Measurements from ENCODE around the gene ATAD3A.
"Not testable (repeated sequence)": the region's sequence is repeated elsewhere in the genome, so short reads cannot be mapped to it uniquely, and the experiment has no call there.

ATAD3A gene

DNA sequence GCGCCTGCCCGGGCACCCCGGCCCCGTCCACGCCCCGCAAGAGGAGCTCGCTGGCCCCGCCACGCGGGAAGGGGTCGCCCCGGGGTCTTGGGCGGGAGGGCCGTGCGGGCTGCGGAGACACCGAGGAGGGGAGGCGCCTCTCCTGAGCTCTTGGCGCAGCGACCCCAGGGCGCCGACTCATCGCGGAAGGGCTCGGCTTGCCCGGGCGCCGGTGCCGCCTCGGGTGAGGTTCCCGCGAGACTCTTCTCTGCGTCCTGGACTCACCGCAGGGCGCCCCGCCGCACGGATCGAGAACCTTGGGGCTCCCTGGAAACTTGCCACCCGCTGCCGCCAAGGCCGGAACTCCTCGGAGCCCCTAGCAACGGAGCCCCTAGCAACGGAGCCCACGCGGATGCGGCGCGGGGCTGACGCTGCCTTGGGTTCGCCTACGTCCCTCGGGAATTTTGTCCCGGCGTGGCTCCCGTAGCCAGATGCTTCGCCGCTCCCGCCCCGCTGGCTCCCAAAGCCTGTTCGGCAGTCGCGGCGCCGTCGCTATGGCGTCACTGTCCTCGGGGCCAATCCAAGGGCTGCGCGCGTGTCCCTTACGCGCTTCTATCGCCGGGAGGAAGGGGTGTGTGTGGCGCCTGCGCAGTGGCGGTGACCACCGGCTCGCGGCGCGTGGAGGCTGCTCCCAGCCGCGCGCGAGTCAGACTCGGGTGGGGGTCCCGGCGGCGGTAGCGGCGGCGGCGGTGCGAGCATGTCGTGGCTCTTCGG, at the start of gene ATAD3A:
TSS of gene ATAD3A (plus strand) at position 630 of the 753 bp plus-strand sequence. CDS start at position 737, 107 bp downstream.
- DNase-seq: peak; percentile 64 to 99 (median 96)

DNA sequence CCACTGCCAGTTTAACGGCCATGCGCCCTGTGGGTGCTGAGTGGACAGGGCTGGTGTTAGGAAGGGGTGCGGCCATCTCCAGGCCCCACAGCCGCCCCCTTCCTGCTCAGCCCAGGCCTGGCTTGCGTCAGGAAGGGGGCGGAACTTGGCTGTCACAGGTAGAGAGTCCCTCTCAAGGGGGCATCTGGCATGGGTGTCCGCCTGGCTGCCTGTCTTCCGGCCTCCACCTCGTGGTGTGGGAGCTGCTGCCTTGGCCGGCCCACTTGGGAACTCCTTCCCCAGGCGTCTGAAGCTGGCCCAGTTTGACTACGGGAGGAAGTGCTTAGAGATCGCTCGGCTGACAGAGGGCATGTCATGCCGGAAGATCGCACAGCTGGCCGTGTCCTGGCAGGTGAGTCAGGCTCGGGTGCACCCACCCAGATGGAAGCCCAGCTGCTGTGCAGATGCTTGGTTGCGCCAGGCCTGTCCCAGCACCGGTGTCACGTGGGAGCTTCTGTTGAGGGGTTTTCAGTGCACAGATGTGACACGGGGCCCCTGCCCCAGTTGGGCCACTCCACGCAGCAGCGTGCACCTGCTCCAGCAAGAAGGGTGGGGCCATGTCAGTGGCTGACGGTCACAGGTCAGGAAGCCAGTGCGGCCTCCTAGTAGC, 49.5 kb upstream of the ATAD3A start:
- DNase-seq: no peak

DNA sequence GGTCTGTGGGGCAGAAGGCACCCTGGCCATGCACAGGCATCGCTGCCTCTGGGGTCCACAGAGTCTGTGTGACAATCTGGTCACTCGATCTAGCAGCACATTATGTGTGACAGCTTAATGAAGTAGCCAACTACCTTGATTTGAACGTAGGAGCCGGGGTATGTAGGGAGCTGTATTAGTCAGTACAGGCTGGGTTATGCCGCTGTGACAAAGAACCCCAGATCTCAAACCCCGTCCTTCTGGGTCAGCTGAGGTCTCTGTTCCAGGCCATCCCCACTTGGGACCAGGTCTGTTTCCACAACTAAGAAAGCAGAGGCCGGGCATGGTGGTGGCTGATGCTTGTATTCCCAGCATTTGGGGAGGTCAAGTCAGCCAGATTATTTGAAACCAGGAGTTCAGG, 48.6 kb upstream of the ATAD3A start:
- DNase-seq: no peak

DNA sequence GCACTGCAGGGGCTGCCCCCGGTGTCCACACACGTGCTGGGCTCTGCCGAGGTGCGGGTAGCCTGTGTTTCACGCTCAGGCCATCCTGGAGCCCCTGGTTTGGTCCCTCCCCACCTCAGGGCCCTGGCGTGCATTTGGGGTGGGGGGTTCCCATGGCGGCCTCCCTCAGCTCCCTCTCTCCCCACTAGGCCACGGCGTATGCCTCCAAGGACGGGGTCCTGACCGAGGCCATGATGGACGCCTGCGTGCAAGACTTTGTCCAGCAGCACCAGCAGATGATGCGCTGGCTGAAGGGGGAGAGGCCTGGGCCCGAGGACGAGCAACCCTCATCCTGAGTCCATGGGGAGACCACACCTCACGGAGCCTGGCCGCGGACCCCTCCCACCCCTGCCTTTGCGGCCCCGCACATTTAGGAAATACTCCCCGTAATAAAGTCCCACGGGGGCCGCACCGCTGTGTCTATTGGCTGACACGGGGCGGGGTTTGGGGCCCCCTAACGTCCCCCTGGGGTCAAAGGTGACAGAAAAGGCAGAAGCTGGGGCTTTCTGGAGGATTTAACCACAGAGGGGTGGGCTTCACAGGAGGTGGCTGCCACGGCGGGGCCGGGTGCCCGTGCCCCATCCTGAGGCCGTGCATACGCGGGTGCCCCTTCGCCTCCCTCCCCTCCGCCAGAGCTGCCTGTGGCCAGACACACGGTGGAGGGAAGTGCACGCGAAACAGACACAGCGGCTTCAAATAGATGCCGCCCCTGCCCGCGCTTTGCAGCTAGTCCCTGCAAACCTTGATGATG, 43.6 kb upstream of the ATAD3A start:
- not testable (repeated sequence) for DNase-seq

DNA sequence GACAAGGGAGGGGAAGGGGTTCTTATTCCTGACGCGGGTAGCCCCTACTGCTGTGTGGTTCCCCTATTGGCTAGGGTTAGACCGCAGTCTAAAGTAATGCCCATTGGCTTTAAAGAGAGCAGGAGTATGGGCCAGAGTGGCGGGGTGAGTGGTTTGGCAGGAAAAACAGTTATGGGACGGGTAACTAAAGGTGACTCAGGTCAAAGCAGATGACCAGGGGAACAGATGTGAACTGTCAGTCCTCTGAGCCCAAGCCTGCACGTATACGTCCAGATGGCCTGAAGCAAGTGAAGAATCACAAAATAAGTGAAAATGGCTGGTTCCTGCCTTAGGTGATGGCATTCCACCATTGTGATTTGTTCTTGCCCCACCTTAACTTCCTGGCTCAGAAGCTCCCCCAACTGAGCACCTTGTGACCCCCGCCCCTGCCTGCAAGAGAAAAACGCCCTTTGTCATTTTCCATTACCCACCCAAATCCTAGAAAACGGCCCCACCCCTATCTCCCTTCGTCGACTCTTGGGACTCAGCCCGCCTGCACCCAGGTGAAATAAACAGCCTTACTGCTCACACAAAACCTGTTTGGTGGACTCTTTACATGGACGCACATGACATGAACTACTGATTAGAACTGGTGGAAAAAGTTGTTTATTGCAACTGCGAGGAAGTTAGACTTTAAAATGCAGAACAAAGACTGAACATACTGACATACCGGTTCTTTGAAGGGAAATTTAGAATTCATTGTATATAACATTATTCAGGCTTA, 41.2 kb upstream of the ATAD3A start:
- DNase-seq: peak in 1 of 51 donors; percentile 3

DNA sequence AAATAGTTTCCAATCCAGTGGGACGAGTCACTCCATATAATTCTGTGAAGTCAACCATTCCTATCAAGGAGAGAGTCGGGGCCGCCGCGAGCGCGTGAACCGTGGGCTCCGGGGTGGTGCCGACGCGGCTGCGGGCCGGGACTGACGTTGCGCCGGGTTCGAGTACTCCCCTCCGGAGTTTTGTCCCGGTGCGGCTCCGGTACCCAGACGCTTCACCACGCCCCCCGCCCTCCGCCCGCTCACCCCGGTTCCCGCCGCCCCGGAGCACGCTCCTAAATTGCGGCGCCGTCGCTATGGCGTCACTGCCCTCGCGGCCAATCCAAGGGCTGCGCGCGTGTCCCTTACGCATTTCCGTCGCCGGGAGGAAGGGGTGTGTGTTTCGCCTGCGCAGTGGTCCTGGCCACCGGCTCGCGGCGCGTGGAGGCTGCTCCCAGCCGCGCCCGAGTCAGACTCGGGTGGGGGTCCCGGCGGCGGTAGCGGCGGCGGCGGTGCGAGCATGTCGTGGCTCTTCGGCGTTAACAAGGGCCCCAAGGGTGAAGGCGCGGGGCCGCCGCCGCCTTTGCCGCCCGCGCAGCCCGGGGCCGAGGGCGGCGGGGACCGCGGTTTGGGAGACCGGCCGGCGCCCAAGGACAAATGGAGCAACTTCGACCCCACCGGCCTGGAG, 40.4 kb upstream of the ATAD3A start, which contains the start of gene ATAD3B:
TSS of gene ATAD3B (plus strand) at position 377 of the 664 bp plus-strand sequence. CDS start at position 497, 120 bp downstream.
- peak; percentile 55 to 96 (median 88) for DNase-seq

DNA sequence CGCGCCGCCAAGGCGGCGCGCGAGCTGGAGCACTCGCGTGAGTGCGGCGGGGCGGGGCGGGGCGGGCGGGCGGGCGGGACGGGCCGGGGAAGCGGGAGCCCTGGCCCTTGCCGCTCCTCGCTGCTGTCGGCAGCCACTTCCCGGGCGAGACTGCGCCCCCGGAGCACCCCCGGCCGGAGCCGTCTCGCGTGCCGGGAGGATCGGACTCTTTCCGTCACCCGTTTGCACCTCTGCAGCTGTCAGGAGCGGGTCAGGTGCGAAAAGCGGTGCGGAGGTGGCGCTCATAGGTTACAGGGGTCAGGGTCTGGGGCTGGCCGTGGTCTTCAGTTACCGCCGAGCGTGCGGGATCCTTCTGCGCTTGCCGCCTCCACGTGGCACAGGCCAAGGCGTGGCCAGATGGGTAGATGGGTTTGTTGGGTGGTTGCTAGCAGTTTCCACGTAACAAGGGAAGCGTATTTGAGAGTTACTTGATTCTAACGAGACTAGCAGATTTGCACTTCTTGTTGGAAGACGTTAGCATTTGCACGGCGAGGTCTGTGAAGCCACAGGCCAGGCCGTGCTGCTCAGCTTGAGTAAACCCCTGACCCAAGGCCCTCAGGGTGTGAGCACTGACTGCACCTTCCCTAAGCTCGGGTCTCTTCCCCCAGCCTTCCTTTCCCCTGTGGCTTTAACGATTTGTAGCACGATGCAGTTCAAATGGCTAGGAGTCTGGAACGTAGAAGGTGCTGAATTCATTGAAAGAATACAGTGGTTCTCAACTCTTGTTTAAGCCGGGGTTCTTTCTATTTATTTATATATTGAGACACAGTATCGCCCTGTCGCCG, 39.7 kb upstream of the ATAD3A start:
- not testable (repeated sequence) for DNase-seq

DNA sequence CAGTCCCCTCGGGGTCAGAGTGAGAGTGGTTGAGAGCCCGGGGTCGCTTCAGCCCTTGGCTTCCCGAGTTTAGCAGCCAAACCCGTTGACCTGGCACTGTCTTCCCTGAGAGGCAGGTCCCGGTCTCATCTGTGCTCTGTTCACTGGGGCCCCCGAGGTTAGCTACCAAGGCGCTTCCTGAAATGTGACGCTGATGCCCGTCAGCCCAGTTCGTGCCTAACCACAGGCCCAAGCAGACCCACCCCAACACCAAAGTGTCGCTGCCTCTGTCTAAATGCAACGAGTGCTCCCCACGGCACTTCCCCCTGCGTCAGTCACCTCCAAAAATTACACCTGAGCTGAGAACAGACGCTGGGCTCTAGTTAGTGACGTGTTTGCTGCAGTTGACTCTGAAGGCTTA, 36.0 kb upstream of the ATAD3A start:
- not testable (repeated sequence) for DNase-seq

DNA sequence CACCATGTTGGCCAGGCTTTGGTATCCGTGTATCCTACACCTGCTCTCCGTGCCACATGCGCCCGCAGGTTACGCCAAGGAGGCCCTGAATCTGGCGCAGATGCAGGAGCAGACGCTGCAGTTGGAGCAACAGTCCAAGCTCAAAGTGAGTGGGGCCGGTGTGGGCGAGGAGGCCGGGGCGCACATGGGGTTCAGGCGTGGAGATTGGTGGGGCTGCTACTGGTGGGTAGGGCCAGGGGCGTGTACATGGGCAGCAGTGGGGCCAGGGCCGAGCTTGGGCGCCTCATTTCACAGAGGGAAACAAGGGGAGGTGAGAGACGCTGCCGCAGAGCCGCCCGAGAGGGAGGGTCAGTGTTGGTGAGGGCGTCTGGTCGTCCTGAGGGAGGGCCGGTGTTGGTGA, 34.8 kb upstream of the ATAD3A start:
- DNase-seq: no peak

DNA sequence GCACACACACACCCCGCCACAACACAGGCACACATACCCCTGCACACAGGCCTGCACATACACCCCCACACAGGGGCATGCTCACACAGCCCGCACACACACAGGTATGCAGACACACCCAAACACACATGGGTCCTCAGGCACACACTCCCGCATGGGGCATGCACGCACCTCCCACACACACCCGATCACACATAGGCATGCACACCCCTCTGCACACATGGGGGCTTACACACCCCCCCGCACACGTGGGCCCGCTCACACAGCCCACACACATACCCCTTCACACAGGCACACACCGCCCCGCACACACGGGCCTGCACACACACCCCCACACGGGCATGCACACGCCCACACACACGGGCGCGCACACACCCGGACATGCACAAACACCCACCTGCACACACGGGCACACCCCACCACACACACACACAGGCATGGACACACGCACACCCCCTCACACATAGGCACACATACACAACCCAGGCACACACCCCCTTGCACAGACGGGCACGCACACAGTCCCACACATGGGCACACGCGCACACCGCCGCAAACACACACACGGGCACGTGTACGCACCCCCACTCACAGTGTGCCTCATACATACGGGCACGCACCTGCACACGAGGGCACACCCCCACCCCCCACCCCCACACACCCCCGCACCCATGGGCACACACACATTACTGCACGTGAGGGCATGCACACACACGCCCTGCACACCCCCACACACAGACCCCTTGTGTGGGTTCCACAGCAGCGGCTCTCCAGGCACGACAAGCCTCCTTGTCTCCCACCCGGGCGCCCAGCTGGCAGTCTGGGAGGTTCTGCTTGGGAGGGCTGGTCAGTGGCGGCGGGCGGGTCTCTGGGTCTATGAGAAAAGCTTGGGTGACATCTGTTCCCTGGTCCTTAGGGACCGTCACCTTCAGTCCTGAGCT, 32.1 kb upstream of the ATAD3A start:
- DNase-seq: no peak

DNA sequence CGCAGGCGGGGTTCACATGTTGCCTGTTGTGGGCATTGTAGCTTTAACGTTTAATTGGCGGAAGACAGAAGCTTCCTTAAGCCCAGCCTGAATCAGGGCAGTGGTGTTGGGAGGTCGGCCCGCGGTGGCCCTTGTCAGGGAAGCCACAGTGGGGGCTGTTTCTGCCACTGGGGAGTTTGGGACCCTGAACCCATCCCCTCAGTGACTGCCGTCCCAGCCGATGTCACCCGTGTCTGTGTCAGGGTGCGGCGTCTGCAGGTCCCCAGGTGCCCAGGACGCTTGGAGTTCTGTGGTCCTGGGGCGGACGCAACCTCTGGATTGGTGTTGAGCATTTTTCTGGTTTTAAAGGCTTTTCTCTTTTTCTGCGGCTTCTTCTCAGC, 31.5 kb upstream of the ATAD3A start:
- DNase-seq: not testable (repeated sequence)

DNA sequence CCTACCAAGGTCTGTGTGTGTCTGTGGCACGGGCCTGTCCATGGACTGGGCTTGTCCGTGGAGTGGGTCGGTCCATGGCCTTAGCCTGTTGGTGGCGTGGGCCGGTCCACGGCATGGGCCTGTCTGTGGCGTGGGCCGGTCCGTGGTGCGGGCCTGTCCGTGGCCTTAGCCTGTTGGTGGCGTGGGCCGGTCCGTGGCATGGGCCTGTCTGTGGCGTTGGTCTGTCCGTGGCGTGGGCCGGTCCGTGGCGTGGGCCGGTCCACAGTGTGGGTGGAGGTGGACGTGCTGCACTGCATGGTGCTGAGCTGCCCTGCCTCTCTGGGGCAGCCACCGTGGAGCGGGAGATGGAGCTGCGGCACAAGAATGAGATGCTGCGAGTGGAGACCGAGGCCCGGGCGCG, 30.2 kb upstream of the ATAD3A start:
- not testable (repeated sequence) for DNase-seq

DNA sequence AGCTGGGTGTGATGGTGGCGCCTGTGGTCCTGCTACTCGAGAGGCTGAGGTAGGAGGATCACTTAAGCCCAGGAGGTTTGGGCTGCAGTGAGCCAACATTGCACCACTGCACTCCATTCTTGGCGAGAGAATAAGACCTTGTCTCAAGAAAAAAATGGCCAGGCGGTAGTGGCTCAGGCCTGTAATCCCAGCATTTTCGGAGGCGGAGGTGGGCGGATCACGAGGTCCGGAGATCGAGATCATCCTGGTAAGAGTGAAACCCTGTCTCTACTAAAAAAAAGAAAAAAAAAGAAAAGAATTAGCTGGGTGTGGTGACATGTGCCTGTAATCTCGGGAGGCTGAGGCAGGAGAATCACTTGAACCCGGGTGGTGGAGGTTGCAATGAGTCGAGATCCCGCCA, 29.1 kb upstream of the ATAD3A start:
- DNase-seq: no peak

DNA sequence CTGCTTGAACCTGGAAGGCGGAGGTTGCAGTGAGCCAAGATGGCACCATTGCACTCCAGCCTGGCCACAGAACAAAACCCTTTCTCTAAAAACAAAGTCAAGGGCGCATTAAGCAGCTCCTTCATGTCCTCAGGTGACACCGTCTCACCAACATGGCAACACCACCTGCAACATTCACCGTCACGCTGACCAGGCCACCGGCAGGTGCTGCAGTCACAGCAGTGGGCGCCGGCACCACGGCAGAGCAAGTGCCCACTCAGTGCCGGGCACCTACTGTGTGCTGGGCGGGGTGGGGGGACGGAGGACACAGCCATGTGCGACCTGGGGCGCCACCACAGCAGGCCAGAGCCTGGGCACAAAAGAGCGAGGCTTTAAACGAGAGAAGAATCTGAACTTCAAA, 28.2 kb upstream of the ATAD3A start:
- DNase-seq: no peak

DNA sequence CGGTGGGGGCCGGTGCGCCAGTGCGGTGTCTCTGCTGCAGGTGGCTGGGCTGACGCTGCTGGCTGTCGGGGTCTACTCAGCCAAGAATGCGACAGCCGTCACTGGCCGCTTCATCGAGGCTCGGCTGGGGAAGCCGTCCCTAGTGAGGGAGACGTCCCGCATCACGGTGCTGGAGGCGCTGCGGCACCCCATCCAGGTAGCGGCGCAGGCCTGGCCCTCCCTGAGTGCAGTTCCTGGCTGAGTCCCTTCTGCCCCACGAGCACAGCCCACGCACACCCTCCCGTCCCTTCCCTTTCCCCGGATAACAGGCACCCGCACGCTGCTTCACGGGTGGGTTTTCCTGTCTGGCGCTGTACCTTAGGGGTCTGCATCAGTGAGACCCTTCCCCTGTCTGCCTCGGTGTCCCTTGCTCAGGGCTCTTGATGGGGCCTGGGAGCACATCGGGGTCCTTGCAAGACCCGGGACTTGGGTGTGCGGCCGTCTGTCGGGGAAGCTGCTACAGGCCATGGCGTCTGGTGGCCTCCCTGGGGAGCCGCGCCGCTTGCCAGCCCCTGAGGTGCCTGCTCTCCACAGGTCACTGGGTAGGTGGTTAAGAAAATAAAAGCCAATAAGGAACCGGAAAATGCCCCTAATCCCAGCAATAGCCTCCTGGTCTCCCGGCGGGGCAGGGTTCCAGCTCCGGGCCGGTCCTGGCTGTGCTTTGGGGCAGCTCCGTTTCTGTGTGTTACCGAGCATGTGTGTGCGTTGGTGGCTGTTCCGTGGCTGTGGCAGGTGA, 26.8 kb upstream of the ATAD3A start:
- DNase-seq: not testable (repeated sequence)

DNA sequence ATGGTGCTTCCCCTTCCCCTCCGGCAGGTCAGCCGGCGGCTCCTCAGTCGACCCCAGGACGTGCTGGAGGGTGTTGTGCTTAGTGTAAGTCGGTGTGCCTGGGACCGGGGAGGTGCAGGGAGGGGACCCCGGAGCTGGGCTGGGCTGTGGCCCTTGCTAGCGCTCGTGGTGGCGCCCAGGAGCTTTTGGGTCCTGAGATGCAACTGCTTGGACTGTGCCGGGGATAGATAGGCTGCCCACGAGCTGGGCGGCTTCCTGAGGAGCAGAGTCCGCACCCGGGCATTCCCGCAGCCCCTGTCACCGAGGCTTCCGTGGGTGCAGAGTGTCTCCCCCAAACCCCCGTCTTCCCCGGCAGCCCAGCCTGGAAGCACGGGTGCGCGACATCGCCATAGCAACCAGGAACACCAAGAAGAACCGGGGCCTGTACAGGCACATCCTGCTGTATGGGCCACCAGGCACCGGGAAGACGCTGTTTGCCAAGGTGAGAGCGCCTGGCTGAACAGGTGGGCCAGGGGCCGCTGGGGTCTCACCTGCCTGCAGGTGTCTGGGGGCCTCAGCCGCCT, 26.1 kb upstream of the ATAD3A start:
- DNase-seq: not testable (repeated sequence)

DNA sequence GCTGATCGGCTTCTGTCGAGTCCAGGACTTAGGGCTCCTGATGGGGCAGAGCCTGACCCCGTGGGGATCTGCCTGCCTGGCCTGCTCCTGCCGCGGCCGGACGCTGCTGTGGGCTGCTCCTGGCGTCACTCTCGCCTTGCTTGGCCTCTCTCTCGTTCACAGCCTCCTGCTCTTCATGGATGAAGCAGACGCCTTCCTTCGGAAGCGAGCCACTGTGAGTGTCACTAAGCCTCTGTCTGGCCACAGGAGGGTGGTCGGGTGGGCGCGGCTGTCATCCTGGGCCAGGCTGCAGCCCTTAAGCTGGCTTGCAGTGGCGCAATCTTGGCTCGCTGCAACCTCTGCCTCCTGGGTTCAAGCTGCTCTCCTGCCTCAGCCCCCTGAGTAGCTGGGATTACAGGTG, 24.3 kb upstream of the ATAD3A start:
- DNase-seq: no peak

DNA sequence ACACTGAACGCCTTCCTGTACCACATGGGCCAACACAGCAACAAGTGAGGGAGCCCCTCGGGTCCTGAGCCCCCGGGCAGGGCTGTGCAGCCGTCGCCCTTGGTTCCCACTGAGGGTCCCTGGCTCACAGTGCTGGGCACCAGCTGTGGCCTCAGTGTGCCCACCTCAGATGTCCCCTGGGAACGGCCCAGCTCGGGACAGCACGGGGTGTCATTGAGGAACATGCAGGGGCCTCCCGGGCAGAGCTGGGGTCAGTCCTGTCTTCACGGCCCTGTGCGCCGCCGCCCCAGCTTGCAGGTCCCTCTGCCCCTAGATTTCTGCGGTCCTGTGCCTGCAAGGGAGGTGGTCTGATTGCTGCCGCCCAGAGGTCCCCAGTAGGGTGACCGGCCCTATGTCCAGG, 22.7 kb upstream of the ATAD3A start:
- DNase-seq: no peak

Measured in hypothalamus (tissue), 51 donors.